DND-41 (cell line): ENCODE data around the gene NKD1.

Source experiments
- EZH2 ChIP-seq: IDR thresholded peaks from 3 replicates; pipeline ENCODE4 v1.6.1; 2012; ENCODE audit warnings: borderline replicate concordance, low read depth, mild to moderate bottlenecking, moderate library complexity, low read length, inconsistent platforms; ENCODE audit not compliant: severe bottlenecking
- TF ChIP-seq, protein P1 (sequence below): IDR thresholded peaks from 2 replicates; pipeline ENCODE4 v1.5.1; 2012; ENCODE audit warnings: borderline replicate concordance, low read length, moderate library complexity, mild to moderate bottlenecking; ENCODE audit not compliant: poor library complexity, severe bottlenecking; ENCODE audit errors: extremely low read depth

DNA sequence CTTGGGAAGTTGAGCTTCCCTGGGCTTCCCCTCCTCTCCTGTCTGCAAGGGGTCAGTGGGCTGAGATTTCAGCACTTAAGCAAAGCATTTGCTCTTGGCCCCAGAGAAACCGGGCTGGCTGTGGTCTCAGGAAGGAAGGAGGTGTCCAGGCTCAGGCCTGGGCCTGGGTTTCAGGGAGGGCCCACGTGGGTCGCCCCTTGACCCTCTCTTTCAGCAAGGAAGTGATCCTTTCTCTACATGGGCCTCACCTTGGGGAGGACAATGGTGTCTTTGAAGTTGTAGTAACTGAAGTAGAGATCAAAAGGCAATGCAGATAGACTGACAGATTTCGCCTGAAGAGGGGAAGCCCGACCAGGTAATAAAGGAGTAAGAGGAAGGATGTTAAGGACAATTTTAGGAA, 147.9 kb downstream of the NKD1 start:
- no peak for TF ChIP-seq EZH2
- TF ChIP-seq, protein P1, sequence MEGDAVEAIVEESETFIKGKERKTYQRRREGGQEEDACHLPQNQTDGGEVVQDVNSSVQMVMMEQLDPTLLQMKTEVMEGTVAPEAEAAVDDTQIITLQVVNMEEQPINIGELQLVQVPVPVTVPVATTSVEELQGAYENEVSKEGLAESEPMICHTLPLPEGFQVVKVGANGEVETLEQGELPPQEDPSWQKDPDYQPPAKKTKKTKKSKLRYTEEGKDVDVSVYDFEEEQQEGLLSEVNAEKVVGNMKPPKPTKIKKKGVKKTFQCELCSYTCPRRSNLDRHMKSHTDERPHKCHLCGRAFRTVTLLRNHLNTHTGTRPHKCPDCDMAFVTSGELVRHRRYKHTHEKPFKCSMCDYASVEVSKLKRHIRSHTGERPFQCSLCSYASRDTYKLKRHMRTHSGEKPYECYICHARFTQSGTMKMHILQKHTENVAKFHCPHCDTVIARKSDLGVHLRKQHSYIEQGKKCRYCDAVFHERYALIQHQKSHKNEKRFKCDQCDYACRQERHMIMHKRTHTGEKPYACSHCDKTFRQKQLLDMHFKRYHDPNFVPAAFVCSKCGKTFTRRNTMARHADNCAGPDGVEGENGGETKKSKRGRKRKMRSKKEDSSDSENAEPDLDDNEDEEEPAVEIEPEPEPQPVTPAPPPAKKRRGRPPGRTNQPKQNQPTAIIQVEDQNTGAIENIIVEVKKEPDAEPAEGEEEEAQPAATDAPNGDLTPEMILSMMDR: no peak
